GM19099 (cell line): ENCODE measurements around the gene TWF2.

Source experiments
- POLR2A ChIP-seq: IDR thresholded peaks from 3 replicates; pipeline ENCODE4 v1.6.1; 2011; ENCODE audit warnings: low read depth; ENCODE audit not compliant: insufficient read length; ENCODE audit errors: extremely low read depth

Gene TWF2

GRCh38 chr3:52238761-52239701 is at the start of gene TWF2:
Gene TWF2 (minus strand): TSS chr3:52239158. CDS start chr3:52239016, 142 bp downstream.
- TF ChIP-seq POLR2A = peak; percentile 94

DNA sequence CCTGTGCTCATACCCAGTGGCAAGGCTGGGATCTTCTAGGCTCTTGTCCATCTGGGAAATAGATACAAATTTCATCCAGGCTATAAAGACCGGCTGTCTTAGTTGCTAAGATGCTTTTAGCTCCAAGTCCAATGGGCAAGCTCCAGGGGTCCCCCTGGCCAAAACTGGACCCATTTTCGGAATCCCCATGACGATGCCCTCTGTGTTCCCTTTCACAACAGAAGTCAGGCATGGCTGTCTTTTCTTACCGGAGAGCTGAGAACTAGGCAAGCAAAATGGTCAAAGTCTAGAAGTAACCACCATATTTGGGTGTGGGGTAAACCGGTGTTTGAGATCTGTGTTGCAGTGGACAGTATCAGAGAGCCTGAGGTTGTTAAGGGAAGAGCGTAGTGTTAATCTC is 49.7 kb upstream of the TWF2 start:
- TF ChIP-seq POLR2A = no peak

DNA sequence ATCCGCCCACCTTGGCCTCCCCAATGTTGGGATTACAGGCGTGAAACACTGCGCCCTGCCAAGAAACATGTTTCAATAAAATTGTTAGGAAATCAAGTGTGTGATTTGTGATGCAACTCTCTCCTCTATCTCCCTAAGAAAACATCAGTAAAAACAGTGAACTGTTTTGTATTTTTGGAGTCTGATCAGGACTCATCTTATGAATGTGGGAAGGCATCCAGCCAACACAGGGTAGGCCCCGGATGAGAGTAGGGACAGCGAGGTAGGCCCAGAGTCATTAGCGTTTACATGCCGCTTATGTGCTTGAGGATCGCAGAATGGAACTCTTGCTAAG is 47.8 kb upstream of the TWF2 start:
- TF ChIP-seq POLR2A = no peak

GRCh38 chr3:52283306-52283705 is 44.3 kb upstream of the TWF2 start:
- TF ChIP-seq POLR2A = no peak

DNA sequence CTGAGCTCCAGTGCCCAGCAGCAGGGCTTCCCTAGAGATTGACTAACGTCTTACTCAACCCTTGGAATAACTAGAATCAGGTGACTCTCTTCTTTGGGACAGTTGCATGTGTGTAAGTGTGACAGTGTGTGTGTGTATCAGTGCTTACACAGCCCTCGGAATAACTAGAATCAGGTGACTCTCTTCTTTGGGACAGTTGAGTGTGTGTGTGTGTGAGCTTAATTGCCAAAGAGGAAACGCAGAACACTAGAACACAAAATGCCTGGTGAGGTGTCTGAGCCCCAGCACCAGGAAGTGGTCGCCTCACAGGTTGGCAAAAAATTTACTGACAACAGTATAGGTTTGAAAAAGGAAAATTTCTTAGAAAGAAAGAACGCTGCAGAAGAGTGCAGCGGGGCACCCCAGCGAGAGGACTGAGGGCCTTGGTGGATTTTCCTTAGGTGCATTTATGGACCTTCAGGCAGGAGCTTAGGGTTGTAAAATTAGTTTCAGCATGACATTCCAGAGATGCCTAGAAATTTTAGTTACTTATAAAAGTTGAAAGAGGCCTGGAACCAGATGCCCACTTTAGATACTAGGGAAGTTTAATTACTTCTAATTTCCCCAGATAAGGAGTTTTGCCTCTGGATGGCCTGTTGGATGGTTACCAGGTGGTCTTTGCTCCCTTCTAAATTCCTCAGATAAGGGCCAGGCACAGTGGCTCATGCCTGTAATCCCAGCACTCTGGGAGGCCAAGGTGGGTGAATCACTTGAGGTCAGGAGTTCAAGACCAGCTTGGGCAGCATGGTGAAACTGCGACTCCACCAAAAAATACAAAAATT is 43.2 kb upstream of the TWF2 start:
- no peak for TF ChIP-seq POLR2A

GRCh38 chr3:52280050-52280461 is 41.1 kb upstream of the TWF2 start:
- no peak for TF ChIP-seq POLR2A

DNA sequence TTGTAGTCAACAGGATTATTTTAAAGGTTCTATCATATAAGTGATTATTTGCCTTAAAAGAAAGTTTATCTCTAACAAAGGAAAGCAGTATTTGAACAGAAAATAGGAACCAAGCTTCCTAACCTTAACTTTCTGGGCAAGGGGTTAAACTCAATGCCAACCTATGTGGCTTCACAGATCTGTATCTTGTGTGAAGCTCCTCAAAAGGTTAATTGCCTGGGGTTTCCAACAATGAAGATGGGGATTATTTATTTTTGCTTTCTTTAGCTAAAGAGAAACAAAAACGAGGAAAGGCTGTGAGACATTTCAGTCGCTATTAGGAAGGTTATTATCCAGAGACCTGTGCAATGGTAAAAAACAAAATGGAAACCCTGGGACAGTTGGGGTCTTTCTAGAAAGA is 40.6 kb upstream of the TWF2 start:
- TF ChIP-seq POLR2A = no peak

DNA sequence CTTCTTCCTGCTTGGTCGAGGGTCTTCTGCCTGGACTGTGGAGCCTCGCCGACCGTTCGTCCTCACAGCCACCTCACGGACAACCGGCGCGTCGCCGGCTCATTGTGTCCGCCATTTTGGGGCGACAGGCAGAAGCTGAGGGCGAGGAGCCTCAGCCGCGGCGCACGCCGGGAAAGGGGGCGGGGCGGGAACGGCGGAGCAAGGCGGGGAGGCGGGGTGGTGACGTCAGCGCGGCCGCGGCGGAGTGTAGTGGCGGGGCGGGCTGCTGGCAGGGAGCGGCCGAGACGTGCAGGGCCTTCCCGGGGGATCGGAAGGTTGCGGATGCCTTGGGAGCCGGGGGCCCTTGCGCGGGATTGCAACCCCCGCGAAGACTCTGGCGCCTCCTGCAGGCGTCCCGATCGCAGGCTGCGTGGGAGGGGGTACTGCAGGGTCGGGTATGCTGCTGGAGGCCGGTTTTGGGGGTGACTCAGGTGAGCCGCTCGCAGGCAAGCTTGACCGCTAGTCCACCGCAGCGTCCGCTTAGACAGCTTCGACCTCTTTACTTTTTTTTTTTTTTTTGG is 39.6 kb upstream of the TWF2 start, which contains the start of gene WDR82:
Gene WDR82 (minus strand): TSS at position 140 of the 560 bp plus-strand sequence. CDS start 288 bp downstream, outside the sequence.
- TF ChIP-seq POLR2A = peak; percentile 98

DNA sequence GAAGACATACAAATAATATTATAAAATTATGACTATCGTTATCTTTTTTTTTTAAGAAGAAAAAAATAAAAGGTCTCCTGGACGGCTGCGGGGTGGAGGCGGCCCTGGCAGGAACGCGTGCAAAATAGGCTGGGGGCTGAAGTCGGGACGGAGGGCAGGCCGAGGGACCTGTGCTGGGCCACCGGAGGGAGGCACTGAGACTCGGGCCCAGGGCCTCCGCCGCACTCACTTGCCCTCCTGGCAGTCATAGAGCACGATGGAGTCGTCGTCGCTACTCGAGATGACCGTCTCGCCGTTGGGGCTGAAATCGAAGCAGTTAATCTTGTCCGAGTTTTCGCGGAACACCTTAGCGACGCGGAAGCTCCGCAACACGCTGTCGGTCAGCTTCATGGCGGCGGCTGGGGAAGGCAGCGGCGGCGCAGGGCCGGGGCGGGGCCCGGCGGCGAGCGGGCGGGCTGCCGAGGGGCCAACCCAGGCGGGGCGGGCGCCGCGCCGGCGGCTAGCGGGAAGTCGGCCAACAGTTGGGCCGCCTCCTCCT is 39.1 kb upstream of the TWF2 start:
- no peak for TF ChIP-seq POLR2A

GRCh38 chr3:52277071-52277964 is 38.4 kb upstream of the TWF2 start:
- TF ChIP-seq POLR2A = peak; percentile 69

- TF ChIP-seq POLR2A = no peak
These were observed 33.9 kb upstream of the TWF2 start for GRCh38 chr3:52272831-52273230.

DNA sequence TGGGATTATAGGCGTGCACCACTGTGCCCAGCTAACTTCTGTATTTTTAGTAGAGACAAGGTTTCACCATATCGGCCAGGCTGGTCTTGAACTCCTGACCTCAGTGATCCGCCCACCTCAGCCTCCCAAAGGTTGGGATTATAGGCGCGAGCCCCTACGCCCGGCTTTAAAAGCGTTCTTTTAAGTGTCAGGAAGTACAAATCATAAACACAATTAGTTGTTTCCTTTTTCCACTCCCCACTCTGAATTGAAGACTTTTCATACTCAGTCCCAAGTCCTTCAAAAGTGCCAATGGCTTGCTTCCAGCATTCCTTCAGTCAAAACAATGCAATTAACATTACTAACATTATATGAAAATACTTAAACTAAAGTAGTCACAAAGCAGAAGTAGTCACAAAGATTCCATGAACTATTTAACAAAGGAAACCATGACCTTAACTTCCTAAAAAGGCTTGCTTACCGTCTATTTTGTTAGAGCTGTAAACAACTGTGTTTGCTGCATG is 31.3 kb upstream of the TWF2 start:
- TF ChIP-seq POLR2A = no peak

GRCh38 chr3:52269776-52270175 is 30.8 kb upstream of the TWF2 start:
- TF ChIP-seq POLR2A = no peak

GRCh38 chr3:52268036-52268435 is 29.1 kb upstream of the TWF2 start:
- TF ChIP-seq POLR2A = no peak
